Mucosa of stomach (tissue), 1 donor: ENCODE results near the gene GPR135.

Experiments used
- H3K27me3 ChIP-seq: one replicate; pipeline ENCODE4 v1.7.0; 2013; ENCODE audit warnings: mild to moderate bottlenecking, low read length; ENCODE audit not compliant: control insufficient read depth, insufficient read depth
- H3K36me3 ChIP-seq: one replicate; pipeline ENCODE4 v1.7.0; 2013; ENCODE audit warnings: low read length; ENCODE audit not compliant: control insufficient read depth, insufficient read depth
- H3K4me1 ChIP-seq: one replicate; pipeline ENCODE4 v1.7.0; 2013; ENCODE audit warnings: mild to moderate bottlenecking, low read length; ENCODE audit not compliant: control insufficient read depth, insufficient read depth
- H3K4me3 ChIP-seq: one replicate; pipeline ENCODE4 v1.7.0; 2013; ENCODE audit warnings: low read length
- H3K9ac ChIP-seq: one replicate; pipeline ENCODE4 v1.7.0; 2013; ENCODE audit warnings: mild to moderate bottlenecking, low read length, moderate library complexity
- H3K9me3 ChIP-seq: one replicate; pipeline ENCODE4 v1.7.0; 2013; ENCODE audit warnings: mild to moderate bottlenecking, low read length, moderate library complexity; ENCODE audit not compliant: control insufficient read depth
- donor health status: Pancreatic carcinoma.

The GPR135 gene

GRCh38 chr14:59428581-59429012, 36.6 kb downstream of the GPR135 start:
- Histone ChIP-seq H3K36me3 (no peaks in the 10 kb centered on the region), H3K27me3 (no peaks in the 10 kb centered on the region), H3K9ac (no peak overlapping the region), H3K4me1 (peaks cover 4% of the 10 kb centered on the region), H3K9me3 (no peaks in the 10 kb centered on the region), H3K4me3 (no peak overlapping the region)

GRCh38 chr14:59427653-59428580, 37.3 kb downstream of the GPR135 start:
- no peaks in the 10 kb centered on the region for H3K9me3 ChIP-seq
- H3K4me3 ChIP-seq, result no peak overlapping the region
- H3K4me1 ChIP-seq, result peaks cover 4% of the 10 kb centered on the region
- no peaks in the 10 kb centered on the region for H3K27me3 ChIP-seq
- H3K9ac ChIP-seq, result no peak overlapping the region
- no peaks in the 10 kb centered on the region for H3K36me3 ChIP-seq

- Histone ChIP-seq H3K4me1 (peaks cover 4% of the 10 kb centered on the region), H3K9ac (no peak overlapping the region)
Measured at GRCh38 chr14:59425322-59425935, 39.8 kb downstream of the GPR135 start.

GRCh38 chr14:59424341-59425071, 40.7 kb downstream of the GPR135 start:
- H3K27me3 ChIP-seq, result no peaks in the 10 kb centered on the region
- H3K4me3 ChIP-seq, result no peak overlapping the region
- H3K9ac ChIP-seq, result no peak overlapping the region
- no peaks in the 10 kb centered on the region for H3K36me3 ChIP-seq
- peaks cover 4% of the 10 kb centered on the region for H3K4me1 ChIP-seq
- H3K9me3 ChIP-seq, result no peaks in the 10 kb centered on the region

More at GRCh38 chr14:59425322-59425935, 39.8 kb downstream of the GPR135 start:
- Histone ChIP-seq H3K4me3 (no peak overlapping the region), H3K9me3 (no peaks in the 10 kb centered on the region), H3K36me3 (no peaks in the 10 kb centered on the region), H3K27me3 (no peaks in the 10 kb centered on the region)

GRCh38 chr14:59422069-59422881, 42.9 kb downstream of the GPR135 start:
- Histone ChIP-seq H3K27me3 (no peaks in the 10 kb centered on the region), H3K9ac (no peak overlapping the region), H3K9me3 (no peaks in the 10 kb centered on the region), H3K4me1 (no peaks in the 10 kb centered on the region), H3K4me3 (no peak overlapping the region), H3K36me3 (no peaks in the 10 kb centered on the region)

- H3K9me3 ChIP-seq, result no peaks in the 10 kb centered on the region
- no peaks in the 10 kb centered on the region for H3K36me3 ChIP-seq
- no peak overlapping the region for H3K4me3 ChIP-seq
- H3K9ac ChIP-seq, result no peak overlapping the region
- no peaks in the 10 kb centered on the region for H3K4me1 ChIP-seq
- H3K27me3 ChIP-seq, result no peaks in the 10 kb centered on the region
Measured at GRCh38 chr14:59419303-59419702, 45.9 kb downstream of the GPR135 start.

GRCh38 chr14:59417311-59417710, 47.9 kb downstream of the GPR135 start:
- H3K9me3 ChIP-seq, result no peaks in the 10 kb centered on the region
- no peak overlapping the region for H3K9ac ChIP-seq
- H3K36me3 ChIP-seq, result no peaks in the 10 kb centered on the region
- H3K4me1 ChIP-seq, result no peaks in the 10 kb centered on the region
- no peaks in the 10 kb centered on the region for H3K27me3 ChIP-seq
- H3K4me3 ChIP-seq, result no peak overlapping the region

- Histone ChIP-seq H3K27me3 (no peaks in the 10 kb centered on the region), H3K4me1 (no peaks in the 10 kb centered on the region), H3K9me3 (no peaks in the 10 kb centered on the region), H3K36me3 (no peaks in the 10 kb centered on the region), H3K4me3 (no peak overlapping the region), H3K9ac (no peak overlapping the region)
Measured at GRCh38 chr14:59415836-59416602, 49.2 kb downstream of the GPR135 start.
